ENCODE measurements around the gene TBL3.

TBL3 gene

DNA sequence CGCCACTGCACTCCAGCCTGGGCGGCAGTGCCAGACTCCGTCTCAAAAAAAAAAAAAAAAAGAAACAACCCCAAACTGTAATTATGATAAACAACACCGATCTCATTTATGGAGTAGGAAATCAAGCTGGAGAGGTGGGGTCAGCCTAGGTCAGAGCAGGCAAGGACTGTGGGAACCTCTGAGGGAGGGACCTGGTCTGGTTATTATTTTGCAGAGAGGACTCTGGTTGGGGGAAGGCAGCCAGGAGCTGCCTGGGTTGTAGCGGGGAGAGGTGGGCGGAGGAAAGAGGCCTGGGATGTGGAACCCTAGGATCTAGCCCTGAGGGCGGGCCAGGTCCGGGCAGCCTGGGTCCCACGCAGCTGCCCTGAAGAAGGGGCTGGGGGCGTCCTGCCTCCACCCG lies 42.7 kb upstream of the TBL3 start:
- DNase-seq = no peak
- Histone ChIP-seq H3K27ac (no peak overlapping the region), H3K36me3 (replicated peaks) (no peaks in the 10 kb centered on the region), H3K27me3 (replicated peaks) (no peaks in the 10 kb centered on the region), H3K4me3 (ENCODE audit: low read depth, low read length) (peak overlapping the region; percentile 63)
- in situ Hi-C loops (cut with HindIII; ENCODE audit: low pct_ligation_motif_present, low sequenced_read_pairs) = no loop called here
- TF ChIP-seq, protein P1, sequence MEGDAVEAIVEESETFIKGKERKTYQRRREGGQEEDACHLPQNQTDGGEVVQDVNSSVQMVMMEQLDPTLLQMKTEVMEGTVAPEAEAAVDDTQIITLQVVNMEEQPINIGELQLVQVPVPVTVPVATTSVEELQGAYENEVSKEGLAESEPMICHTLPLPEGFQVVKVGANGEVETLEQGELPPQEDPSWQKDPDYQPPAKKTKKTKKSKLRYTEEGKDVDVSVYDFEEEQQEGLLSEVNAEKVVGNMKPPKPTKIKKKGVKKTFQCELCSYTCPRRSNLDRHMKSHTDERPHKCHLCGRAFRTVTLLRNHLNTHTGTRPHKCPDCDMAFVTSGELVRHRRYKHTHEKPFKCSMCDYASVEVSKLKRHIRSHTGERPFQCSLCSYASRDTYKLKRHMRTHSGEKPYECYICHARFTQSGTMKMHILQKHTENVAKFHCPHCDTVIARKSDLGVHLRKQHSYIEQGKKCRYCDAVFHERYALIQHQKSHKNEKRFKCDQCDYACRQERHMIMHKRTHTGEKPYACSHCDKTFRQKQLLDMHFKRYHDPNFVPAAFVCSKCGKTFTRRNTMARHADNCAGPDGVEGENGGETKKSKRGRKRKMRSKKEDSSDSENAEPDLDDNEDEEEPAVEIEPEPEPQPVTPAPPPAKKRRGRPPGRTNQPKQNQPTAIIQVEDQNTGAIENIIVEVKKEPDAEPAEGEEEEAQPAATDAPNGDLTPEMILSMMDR (IDR thresholded peaks at IDR 0.05; ENCODE audit: low read depth, low read length, missing control alignments) = no peak

DNA sequence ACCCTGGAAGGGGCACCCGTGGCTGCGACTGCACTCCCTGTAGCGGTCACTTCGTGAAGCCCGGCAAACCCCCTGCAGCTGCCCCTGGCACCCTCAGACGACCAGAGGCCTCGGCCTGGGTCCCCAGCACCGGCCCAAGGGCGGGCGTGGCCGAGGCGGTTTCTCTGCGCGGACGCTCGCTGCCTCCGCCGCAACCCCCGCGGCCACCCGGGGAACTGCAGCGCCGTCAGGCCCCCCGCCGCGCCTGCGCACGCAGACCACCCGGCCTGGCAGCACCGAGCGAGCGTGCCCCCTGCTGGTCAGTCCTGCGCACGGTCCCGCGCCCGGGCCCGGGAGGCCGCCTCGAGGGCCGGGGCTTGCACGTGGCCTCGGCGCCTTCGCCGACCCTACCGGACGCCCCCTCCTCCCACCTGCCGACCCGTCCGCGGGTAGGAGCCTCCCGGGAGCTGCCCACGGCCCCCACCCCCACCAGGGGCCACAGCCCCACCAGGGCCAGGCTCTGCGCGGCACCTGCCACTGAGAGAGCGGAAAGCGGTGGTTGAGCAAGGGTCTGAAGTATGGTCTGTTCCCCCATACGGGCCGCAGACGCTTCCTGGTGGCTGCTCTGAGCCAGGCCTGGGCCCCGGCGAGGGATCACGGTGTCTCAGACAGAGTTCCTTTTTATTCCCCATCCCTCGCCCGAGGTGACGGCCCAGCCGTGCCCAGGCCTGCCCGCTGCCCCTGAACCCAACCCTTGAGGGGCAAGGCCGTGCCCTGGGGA lies 42.1 kb upstream of the TBL3 start:
- no peaks in the 10 kb centered on the region for H3K27me3 ChIP-seq (replicated peaks)
- TF ChIP-seq, protein P1 (IDR thresholded peaks at IDR 0.05; ENCODE audit: low read depth, low read length, missing control alignments) = peak; percentile 58
- no peaks in the 10 kb centered on the region for H3K36me3 ChIP-seq (replicated peaks)
- peak; percentile 60 for DNase-seq
- peak overlapping the region; percentile 63 for H3K4me3 ChIP-seq (ENCODE audit: low read depth, low read length)
- H3K27ac ChIP-seq = no peak overlapping the region
- in situ Hi-C loops (cut with HindIII; ENCODE audit: low pct_ligation_motif_present, low sequenced_read_pairs) = no loop called here

DNA sequence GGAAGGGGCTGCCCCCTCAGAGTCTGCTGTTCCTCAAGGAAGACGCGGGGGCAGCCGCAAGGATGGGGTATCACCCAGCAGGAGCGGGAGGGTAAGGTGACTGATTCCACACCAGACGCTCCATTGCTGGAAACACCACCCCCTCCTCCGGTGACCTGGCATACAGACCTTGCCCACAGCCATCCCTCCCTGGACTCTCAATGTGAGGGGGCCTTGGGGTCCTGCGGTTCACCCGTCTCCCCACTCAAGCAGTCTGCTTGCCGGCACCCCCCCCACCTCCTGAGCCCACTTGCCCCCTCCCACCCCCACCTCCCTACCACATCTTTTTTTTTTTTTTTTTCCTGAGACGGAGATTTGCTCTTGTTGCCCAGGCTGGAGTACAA lies 41.5 kb upstream of the TBL3 start:
- H3K36me3 ChIP-seq (replicated peaks) = no peaks in the 10 kb centered on the region
- in situ Hi-C loops (cut with HindIII; ENCODE audit: low pct_ligation_motif_present, low sequenced_read_pairs) = no loop called here
- TF ChIP-seq, protein P1 (IDR thresholded peaks at IDR 0.05; ENCODE audit: low read depth, low read length, missing control alignments) = no peak
- H3K27me3 ChIP-seq (replicated peaks) = no peaks in the 10 kb centered on the region
- H3K4me3 ChIP-seq (ENCODE audit: low read depth, low read length) = no peak overlapping the region
- no peak overlapping the region for H3K27ac ChIP-seq
- no peak for DNase-seq

DNA sequence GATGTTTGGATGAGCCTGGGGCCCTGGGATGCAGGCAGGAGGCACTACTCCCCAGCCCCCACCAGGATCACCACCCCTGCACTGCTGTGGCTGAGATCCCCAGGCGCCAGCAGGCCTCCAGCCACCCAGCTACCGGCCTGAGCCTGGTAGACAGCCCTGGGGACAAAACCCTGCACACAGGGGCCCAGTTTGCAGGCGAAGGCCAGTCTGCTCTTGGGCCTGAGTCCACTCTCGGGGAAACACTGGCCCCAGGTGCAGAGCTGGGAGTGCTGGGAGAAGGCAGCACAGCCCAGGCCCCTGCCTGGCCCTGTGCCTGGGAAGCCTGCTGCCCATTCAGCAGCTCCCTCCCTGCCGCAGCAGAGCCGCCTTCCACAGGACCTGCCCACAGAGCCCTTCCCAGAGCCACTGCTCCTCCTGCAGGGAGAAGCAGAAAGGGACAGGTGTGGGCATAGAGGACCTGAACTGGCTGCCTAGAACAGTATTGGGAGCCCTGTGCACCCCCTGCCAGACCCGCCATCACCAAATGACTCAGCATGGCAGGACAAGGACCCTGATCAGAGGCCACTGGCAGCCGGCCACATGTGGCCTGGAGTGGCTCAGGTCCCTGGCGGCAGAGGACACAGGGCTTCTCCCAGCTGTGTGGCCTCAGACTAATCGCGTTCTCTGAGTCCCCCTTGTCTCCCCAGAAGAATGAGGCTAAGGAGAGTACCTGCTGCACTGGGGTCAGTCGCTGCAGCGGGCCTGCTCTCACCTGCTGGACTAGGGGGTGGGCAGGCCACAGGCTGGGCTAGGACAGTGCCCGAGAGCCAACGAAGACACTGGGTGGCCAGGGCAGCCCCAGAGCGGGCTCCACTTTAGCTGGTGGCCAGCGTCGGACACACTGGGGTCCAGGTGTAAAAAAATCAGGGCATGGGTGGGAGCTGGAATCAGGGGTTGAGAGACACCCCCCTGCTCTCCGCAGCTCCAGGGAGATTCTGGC lies 39.5 kb upstream of the TBL3 start:
- TF ChIP-seq, protein P1 (IDR thresholded peaks at IDR 0.05; ENCODE audit: low read depth, low read length, missing control alignments) = peak; percentile 26
- in situ Hi-C loops (cut with HindIII; ENCODE audit: low pct_ligation_motif_present, low sequenced_read_pairs) = no loop called here
- Histone ChIP-seq H3K27ac (no peak overlapping the region), H3K36me3 (replicated peaks) (no peaks in the 10 kb centered on the region), H3K27me3 (replicated peaks) (no peaks in the 10 kb centered on the region), H3K4me3 (ENCODE audit: low read depth, low read length) (no peak overlapping the region)
- no peak for DNase-seq

DNA sequence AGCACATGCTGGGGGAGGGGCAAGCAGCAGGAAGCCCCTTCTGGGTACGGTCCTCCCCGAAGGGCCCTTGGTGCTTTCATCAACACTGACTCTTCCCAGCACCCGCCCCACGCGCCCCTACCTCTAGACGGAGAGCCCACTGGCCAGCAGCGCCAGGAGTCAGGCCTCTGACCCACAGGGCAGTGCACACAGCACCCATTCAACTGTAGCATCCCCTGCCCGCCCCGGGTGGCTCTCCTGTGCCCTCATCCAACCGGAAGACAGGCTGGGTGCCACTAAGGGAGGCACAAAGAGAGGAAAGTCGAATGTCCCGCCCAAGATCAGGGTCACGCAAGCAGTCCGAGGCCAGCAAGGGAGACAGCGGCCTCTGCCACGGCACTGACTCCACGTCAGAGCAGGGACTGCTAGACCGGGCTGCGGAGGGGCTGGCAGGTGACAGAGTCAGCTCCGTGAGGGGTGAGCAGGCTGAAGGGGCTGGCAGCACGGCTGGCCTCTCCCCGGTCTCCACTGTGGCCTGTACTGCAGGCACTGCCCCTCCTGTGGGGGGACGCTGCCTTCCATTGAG lies 38.7 kb upstream of the TBL3 start:
- H3K27me3 ChIP-seq (replicated peaks) = no peaks in the 10 kb centered on the region
- H3K4me3 ChIP-seq (ENCODE audit: low read depth, low read length) = no peak overlapping the region
- TF ChIP-seq, protein P1 (IDR thresholded peaks at IDR 0.05; ENCODE audit: low read depth, low read length, missing control alignments) = no peak
- no peak for DNase-seq
- H3K27ac ChIP-seq = no peak overlapping the region
- peaks cover 3% of the 10 kb centered on the region for H3K36me3 ChIP-seq (replicated peaks)
- in situ Hi-C loops (cut with HindIII; ENCODE audit: low pct_ligation_motif_present, low sequenced_read_pairs) = no loop called here

Measured in brain microvascular endothelial cell (primary cell).